Hepatocyte (in vitro differentiated cells): Measurements from ENCODE around the gene TMEM129.

Experiments used
- CTCF ChIP-seq: fragments of 200-600 bp; sonication (generic); IDR thresholded peaks from 2 replicates; pipeline ENCODE4 v1.5.1; 2016; ENCODE audit warnings: antibody characterized with exemption, mild to moderate bottlenecking; ENCODE audit not compliant: poor library complexity
- EZH2 ChIP-seq: fragments of 200-600 bp; sonication (generic); IDR thresholded peaks from 2 replicates; pipeline ENCODE4 v1.6.1; 2016; ENCODE audit warnings: antibody characterized with exemption, mild to moderate bottlenecking, borderline replicate concordance

GRCh38 chr4:1753697-1754311 lies 32.7 kb upstream of the TMEM129 start:
- TF ChIP-seq CTCF = no peak
- TF ChIP-seq EZH2 = no peak
